Activated gamma-delta T cell treated with anti-CD3 and anti-CD28 coated beads, Interleukin-2, amount 50 U/mL, for 16 hours (primary cell): ENCODE measurements around the gene PTPRN2.
"Not testable (repeated sequence)": the region's sequence is repeated elsewhere in the genome, so short reads cannot be mapped to it uniquely, and the experiment has no call there.

ENCODE experiments used
- DNase-seq: peaks from one replicate; pipeline ENCODE4 v3.0.0-alpha.2; 2020; ENCODE audit warnings: low read depth

The PTPRN2 gene

DNA sequence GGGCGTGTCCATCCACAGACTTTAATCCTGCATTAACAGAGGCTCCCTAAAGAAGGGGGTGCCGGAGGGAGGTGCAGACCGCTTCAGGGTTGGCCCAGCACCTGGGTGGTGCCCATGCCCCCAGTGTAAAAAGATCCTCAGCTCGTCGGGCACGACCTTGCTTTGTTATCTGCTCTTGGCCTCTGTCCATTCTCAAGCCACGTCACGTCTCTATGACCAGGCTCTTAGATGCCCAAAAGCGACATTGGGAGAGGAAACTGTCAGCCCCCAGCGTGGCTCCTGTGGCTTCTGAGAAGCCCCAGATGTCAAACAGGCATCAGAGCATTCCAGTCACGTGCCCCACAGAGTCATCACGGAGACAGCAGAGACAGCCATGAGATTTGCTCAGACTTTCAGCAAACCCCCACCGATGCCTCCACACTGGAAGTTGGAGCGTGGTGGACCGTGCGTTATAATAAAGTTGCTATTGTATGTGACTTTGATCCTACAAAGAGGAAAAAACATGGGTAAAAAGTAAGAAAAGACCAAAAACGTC lies 55.5 kb downstream of the PTPRN2 start:
- DNase-seq = no peak

DNA sequence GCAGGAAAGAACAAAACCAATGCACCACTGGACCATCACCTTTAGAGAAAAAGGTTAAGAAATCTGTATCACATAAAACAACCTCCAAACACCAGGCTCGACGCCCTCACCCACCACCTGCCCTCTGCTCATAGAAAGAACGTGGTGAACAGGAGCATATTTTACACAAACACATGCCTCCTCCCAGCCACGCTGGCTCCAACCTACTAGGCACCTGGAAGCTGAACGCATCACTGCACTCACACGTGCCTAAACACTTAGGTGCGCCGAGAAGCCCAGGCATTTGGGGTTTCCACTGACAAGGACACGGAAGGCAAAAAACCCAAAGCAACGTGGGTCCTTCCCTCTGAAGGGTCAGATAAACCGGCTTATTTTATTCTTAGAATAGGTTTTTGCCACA lies 56.0 kb downstream of the PTPRN2 start:
- DNase-seq = no peak

DNA sequence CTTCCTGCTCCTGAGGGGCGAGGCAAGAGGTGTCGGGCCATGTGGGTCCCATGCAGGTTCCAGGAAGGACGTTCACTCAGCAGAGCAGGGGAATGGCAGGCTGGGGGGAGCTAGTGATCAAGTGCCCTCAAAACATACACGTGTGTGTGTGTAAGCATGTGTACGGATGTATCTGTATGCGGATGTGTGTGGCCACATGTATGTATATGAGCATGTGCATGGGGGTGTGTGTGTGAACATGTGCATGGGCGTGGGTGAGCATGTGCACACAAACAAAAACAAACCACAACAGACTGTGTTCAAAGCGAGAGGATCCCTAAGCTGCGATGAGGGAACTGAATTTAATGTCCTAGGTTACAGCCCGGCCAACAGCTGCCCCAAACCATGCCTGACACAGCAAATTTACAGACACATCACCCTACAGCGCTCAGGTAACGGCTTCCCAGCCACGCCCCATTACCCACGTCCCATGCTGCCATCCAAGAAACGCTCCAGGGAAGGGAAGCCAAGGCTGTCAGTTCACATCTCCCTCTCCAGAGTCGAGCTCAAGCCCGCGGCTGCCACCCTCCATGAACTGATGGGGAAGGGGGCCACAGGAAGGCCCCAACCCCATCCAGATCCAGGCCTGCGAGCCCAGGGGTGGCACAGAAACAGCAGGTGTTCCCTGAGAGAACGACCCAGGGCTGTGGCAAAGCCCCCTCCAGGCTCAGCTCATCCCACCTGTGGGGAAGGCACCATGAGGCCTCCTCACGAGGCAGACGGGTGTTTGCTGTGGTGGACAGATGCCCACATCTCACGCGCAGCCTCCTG lies 56.6 kb downstream of the PTPRN2 start:
- DNase-seq = no peak

DNA sequence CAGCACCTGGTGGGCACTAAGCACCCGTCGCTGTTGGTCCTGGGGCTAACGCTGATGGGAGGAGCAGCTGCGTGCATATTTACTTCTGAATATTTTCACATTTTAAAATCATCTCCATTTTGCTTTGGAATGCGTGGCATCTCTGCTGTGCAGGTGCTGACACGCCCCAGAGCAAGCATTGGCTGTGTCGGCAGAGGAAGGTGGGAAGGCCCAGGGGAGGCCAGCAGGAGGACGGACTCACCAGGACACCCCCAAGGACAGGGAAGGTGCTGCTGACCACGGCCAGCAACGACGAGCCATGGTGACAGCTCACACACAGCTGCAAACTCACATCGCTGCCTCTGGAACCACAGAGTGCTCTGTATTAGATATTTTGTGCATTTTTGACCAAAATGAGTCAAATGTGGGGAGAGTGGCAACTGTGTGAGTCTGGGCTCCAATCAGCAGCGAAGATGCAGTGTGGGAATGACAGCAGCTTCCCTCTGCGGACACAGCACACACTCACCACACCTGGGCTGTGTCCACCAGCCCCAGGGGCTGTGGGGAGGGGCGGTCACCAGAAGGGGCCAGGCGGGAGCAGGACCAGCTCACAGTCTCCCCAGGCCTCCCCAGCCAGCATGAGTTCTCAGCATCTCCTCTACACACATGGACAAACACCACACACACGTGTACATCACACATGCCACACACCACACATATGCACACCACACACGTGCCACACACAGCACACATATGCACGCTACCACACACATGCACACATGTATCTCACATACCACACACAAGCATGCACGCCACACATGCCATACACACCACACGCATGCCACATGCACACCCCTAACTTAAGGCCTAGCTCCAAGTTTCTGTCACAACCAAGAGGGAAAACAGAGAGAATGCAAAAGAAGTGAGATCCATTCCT lies 58.2 kb downstream of the PTPRN2 start:
- no peak for DNase-seq

DNA sequence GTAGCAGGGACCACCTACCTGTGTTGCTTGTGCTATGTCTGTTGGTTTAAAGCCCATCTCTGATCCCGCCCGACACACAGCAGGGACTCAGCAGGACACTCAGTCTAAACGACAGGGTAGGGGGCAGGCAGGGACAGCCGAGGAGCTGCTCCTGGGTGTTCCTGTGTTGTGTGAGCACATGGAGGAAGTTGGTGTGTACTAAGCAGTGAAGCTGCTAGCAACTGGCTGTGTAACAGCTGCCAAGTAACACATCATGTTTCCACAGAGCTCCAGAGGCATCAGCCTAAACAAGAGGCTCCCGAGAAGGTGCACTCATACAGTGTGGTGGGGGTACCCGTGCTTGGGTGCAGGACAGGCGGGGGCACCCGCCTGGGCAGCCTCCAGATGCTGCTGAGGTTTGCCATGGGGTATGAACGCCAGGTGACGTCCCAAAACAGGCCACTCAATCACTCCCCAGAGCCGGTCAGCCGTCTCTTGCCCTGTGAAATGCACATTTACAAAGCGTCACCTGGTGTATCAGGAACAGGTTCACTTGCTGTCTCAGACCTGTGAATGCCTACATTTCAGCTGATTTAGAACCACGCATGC lies 59.6 kb downstream of the PTPRN2 start:
- DNase-seq = no peak

DNA sequence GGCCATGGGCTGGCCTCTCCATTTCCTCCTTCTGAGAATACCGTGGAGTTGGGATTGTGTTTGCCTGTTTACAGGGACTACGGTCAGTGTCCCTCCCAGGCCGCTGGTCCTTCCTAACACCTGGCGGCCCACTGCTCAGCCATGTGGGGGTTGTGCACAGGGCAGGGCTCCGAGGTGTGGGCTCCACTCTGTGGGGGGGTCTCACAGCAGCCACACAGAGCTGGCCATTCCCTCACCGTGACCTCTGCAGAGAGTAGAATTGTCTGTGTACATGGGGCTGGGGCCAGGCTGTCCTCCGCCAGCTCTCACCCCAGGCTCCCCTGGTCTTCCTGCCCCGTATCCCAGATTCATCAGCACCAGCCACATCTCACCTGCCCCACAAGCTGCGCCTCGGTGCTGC lies 60.1 kb downstream of the PTPRN2 start:
- DNase-seq = no peak

DNA sequence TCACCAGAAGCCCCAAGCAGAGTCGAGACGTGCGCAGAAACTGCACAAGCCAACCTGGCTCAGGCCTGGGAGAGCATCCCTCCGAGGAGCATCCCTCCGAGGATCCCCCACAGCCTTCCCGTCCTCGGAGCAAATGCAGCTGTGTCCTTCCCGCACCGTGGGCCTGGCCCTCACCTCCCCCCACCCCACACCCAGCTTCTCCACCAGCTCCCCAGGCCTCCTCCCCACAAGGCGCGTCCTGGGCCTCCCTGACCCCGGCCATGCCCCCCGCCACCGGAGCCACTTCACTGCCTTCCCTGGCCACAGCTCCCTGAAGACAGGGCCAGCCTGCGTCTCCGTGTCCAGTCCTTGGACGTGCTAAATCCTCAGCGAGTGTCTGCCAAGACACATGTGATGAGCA lies 60.6 kb downstream of the PTPRN2 start:
- DNase-seq = no peak

DNA sequence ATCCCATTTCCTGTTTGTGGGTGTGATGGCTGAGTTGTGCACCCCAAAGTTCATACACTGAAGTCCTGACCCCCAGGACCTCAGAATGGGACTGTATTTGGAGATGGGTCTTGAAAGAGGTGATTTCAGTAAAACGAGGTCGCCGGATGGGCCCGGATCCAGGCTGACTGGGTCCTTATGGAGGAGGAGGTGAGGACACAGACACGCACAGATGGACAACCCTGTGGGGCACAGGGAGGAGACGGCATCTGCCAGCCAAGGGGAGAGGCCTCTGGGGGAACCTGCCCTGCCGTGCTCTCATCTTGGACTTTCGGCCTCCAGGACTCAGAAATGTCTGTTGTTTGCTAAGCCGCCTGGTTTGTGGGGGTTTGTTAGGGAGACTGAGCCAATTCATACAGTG lies 61.1 kb downstream of the PTPRN2 start:
- no peak for DNase-seq

DNA sequence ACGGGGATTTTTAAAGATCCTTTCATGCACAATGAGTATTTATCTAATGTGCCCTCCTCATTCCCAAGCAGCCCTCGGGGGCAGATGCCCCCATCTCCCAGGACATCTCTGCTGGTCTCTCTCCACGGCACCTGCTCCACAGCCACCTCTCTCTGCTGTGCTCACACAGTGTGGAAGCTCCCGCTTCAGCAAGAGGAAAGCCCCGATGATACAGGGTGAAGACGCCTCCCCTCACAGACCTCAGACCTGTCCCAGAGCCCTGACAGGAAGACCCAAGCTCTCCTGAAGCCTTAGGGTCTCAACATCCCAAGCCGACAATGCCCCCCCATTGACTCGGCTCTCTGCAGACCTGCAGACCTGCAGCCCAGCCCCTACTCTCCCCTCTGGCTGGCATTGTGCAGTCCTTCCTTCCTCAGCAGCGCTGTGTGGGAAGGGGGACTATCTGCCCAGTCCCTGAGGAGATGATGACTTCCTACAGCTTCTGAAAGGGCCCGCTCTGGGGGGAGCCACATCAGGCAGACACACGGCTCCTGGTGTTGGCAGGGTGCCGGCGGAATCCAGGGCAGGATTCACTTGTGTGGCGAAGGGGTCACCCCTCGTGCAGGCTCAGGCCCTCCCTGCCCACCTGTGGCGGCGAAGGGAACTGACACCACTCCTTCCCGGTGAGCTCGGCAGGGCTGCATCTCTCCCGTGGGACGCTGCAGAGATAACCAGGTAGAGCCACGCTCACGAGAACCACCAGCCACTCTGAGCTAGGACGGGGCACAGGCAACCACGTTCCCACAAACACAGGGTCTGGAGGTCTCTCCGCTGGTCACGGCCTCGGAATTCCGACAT lies 61.8 kb downstream of the PTPRN2 start:
- DNase-seq = no peak

DNA sequence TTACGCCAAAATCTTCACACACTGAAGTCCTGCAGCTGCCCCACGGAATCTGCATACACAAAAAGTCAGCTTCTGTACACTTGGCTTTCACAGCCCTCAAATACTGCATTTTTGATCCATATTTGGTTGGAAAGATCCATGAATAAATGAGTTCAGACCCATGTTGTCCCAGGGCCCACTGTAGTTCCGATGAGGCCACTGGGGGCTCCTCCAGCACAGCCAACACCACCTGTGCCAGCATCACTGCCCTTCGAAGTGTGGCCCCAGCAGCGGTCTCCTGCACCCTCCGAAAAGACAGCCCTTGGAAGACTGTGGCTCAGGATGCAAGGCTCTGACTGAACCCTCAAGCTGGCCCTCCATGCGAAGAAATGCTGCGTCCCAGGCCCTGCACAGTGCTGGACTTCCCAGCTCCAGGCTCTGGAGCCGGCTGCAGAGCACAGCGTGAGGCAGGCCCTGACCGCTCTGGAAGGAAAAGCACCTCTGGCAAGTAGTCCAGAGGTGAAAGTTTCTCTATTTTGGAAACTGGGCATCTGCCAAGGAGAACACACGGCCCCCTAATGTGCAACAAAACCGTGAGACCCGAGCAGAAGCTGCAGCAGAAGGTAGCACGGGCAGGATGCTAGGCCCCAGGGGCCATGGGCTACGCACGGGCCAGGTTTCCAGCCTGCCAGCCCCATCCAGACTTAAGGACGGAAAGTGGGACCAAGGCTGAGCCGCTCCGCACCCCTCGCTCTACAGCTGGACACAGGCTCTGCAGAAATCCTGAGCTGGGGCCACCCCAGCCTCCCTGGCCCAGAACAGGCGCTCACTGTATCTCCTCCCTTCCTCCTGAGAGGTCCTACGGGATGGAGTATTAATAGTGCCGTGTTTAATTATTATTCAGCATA lies 62.6 kb downstream of the PTPRN2 start:
- no peak for DNase-seq

DNA sequence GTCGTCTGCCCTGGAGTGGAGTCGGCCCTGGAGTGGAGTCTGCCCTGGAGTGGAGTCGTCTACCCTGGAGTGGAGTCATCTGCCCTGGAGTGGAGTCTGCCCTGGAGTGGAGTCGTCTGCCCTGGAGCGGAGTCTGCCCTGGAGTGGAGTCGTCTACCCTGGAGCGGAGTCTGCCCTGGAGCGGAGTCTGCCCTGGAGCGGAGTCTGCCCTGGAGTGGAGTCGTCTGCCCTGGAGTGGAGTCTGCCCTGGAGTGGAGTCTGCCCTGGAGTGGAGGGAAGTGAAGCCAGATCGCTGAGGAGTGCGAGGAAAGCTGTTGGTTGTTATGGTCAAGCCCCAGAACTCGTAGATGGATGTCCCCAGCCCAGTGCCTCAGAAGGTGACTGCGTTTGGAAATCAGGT lies 63.3 kb downstream of the PTPRN2 start:
- DNase-seq = not testable (repeated sequence)

DNA sequence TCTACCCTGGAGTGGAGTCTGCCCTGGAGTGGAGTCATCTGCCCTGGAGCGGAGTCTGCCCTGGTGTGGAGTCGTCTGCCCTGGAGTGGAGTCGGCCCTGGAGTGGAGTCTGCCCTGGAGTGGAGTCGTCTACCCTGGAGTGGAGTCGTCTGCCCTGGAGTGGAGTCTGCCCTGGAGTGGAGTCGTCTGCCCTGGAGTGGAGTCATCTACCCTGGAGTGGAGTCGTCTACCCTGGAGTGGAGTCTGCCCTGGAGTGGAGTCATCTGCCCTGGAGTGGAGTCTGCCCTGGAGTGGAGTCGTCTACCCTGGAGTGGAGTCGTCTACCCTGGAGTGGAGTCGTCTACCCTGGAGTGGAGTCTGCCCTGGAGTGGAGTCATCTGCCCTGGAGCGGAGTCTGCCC lies 63.7 kb downstream of the PTPRN2 start:
- DNase-seq = not testable (repeated sequence)

DNA sequence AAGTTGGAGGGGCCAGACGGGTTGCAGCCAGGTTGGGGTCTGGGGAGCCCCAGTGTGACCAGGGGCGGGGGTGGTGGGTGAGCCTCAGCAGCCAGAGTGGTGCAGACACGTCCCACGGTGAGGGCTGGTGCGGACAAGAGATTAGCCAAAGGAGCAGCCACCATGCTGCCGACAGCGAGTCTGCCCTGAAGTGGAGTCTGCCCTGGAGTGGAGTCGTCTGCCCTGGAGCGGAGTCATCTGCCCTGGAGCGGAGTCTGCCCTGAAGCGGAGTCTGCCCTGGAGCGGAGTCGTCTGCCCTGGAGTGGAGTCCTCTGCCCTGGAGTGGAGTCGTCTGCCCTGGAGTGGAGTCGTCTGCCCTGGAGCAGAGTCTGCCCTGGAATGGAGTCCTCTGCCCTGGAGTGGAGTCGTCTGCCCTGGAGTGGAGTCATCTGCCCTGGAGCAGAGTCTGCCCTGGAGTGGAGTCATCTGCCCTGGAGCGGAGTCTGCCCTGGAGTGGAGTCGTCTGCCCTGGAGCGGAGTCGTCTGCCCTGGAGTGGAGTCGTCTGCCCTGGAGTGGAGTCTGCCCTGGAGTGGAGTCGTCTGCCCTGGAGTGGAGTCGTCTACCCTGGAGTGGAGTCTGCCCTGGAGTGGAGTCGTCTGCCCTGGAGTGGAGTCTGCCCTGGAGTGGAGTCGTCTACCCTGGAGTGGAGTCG lies 64.3 kb downstream of the PTPRN2 start:
- not testable (repeated sequence) for DNase-seq

DNA sequence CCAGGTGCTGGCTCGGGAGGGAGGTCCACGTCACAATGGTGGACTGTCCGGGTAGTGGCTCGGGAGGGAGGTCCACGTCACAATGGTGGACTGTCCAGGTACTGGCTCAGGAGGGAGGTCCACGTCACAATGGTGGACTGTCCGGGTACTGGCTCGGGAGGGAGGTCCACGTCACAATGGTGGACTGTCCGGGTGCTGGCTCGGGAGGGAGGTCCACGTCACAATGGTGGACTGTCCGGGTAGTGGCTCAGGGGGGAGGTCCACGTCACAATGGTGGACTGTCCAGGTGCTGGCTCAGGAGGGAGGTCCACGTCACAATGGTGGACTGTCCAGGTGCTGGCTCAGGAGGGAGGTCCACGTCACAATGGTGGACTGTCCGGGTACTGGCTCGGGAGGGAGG lies 65.8 kb downstream of the PTPRN2 start:
- DNase-seq = not testable (repeated sequence)

DNA sequence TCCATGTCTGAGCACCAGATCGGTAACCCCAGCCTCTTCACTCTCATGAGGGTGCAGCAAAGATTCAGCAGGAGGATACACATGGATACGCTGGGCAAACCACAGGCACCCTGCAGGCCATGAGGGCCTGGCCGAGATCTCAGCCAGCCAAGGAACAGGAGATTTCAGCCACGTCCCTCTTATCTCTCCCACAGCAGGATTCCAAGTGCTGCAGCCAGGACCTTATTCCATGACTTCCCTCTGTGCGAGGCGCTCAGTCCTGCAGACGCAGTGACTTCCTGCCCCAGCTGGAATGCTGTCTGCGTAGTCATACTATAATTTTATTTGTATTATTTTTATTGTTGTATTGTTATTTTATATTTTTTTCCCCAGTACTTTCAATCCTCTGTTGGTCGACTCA lies 66.8 kb downstream of the PTPRN2 start:
- no peak for DNase-seq

DNA sequence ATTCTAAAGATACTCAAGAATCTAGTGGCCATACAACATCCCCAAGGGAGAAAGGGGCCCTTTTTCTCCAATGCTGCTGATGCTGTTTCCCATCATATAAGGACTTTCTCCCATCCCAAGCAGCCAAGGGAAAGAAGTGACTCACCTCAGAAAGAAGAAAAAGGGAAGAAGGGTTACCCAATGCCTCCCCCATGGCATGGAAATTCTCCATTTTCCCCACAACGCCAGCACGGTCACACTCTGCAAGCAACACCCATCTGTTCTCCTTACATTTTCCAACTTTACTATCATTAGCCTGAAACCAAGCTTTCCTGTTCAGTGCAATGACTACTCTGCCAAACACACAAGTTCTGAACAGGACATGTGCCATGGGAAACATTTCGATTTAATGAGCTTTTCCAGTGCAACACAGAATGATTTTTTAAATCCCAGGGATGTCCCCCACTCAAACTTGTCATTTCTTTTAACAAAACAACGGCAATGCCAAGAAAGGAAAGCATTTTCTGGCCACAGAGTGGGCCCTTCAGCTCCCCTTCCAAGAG lies 67.9 kb downstream of the PTPRN2 start:
- no peak for DNase-seq

DNA sequence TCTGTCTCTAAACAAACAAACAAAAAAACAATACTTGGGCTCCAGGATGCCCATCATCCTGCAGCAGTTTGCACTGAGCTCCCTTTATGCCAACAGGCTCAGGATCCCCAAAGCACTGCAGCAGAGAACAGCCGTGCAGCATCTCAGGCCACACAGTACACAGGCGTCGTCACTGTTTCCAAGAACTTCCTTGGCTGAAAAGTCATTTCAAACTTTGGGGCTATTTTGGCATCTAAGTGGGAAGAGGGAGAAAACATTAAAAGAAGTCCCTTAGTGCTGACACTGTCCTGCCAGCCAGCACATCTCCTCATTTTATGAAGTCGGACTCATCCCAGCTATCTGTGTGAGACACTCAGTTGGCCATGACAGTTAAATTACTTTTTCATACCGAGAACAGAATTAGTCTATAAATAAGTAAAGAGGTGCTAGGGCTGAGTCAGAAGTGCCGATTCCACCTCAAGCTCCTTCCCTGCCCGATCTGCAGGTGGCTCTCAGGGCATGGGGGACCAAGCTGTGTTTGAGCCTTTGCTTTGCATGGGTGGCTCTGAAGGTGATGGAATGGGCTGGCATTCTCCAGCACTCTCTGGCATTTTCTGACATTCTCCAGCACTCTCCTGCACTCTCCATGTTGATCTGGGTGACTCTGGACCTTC lies 68.5 kb downstream of the PTPRN2 start:
- no peak for DNase-seq

DNA sequence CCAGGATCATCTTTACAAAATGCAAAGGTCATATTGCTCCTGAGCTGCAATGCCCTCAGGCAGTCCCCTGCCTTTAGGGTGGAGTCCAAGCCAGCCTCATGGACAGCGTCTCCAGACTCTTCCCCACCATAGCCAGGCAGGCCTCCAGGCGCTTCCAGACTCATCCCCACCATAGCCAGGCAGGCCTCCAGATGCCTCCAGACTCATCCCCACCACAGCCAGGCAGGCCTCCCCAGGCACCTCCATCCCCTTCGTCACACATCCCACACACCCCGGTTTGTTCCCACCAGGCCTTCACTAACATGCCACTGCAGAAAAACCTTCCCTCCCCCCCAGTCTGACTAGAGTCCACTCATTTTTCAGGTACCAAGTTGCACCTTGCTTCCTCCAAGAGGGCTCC lies 70.1 kb downstream of the PTPRN2 start:
- DNase-seq = no peak

DNA sequence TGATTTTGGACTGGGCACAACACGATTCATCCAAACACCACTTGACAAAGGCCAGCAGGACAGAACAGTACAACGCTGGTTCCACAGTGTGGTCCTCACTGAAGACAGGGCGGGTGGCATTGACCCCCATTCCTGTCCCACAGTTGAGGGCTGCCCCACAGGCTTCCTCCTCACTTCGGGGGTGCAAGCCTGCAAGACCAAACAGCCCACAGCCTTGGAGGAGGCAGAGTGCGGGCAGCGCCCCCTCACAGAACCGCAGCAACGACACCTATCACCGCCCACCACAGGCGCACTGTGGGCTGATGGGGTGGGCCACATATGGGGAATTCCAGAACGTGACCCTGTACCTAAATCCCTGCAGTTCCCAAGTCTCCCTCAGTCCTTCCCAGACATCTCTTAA lies 70.6 kb downstream of the PTPRN2 start:
- DNase-seq = no peak
